GM23338 (cell line): ENCODE data around the gene PCSK6. TPM values are rescaled to one million over a fixed set of nuclear protein-coding genes. Genes with fewer than 3 reads are reported as not detected.

Source experiments
- ATAC-seq: fragments of 200-7000 bp; cut with Tn5 transposase; 3 replicates; pipeline ENCODE4 v1.9.1; 2020
- DNase-seq: peaks from one replicate; pipeline ENCODE4 v3.0.0-alpha.2; 2015; ENCODE audit warnings: low spot score
- H2AFZ ChIP-seq: fragments of 200-600 bp; sonication (generic); 2 replicates; pipeline ENCODE4 v1.8.0; 2016; ENCODE audit warnings: antibody characterized with exemption, mild to moderate bottlenecking, moderate library complexity
- H3F3A ChIP-seq: fragments of 200-600 bp; sonication (generic); replicated peaks from 2 replicates; pipeline ENCODE4 v1.8.0; 2017; ENCODE audit warnings: antibody characterized with exemption, mixed run types, low read depth
- H3K27ac ChIP-seq: fragments of 200-600 bp; sonication (generic); 2 replicates; pipeline ENCODE4 v1.6.1; 2016; ENCODE audit warnings: low read depth
- H3K27me3 ChIP-seq: fragments of 200-600 bp; sonication (generic); 2 replicates; pipeline ENCODE4 v1.8.0; 2016; ENCODE audit warnings: mild to moderate bottlenecking, mixed run types, moderate library complexity; ENCODE audit not compliant: insufficient read depth
- H3K36me3 ChIP-seq: fragments of 200-600 bp; sonication (generic); 2 replicates; pipeline ENCODE4 v1.8.0; 2016; ENCODE audit warnings: mild to moderate bottlenecking; ENCODE audit not compliant: insufficient read depth
- H3K4me1 ChIP-seq: fragments of 200-600 bp; sonication (generic); 2 replicates; pipeline ENCODE4 v1.8.0; 2016; ENCODE audit warnings: mild to moderate bottlenecking, moderate library complexity; ENCODE audit not compliant: insufficient read depth
- H3K4me2 ChIP-seq: fragments of 200-600 bp; sonication (generic); 2 replicates; pipeline ENCODE4 v1.7.1; 2017; ENCODE audit warnings: mixed run types
- H3K4me3 ChIP-seq: fragments of 200-600 bp; sonication (generic); 2 replicates; pipeline ENCODE4 v1.6.1; 2016; ENCODE audit warnings: mixed run types
- H3K79me2 ChIP-seq: fragments of 200-600 bp; sonication (generic); replicated peaks from 2 replicates; pipeline ENCODE4 v1.8.0; 2017; ENCODE audit warnings: mild to moderate bottlenecking; ENCODE audit not compliant: insufficient read depth
- H3K9me2 ChIP-seq: fragments of 200-600 bp; sonication (generic); 2 replicates; pipeline ENCODE4 v1.8.0; 2017; ENCODE audit not compliant: insufficient read depth
- H4K20me1 ChIP-seq: fragments of 200-600 bp; sonication (generic); replicated peaks from 2 replicates; pipeline ENCODE4 v1.8.0; 2017; ENCODE audit warnings: mild to moderate bottlenecking; ENCODE audit not compliant: insufficient read depth
- H3K27ac Mint-ChIP-seq: 2 replicates; pipeline ENCODE4 v1.8.0; 2020; ENCODE audit warnings: inconsistent platforms, mild to moderate bottlenecking, moderate library complexity, mixed read lengths
- H3K27me3 Mint-ChIP-seq: 3 replicates; pipeline ENCODE4 v1.8.0; 2022; ENCODE audit warnings: low read depth, mild to moderate bottlenecking, moderate library complexity, mixed read lengths, inconsistent platforms; ENCODE audit not compliant: insufficient read depth, poor library complexity
- H3K36me3 Mint-ChIP-seq: 3 replicates; pipeline ENCODE4 v1.8.0; 2021; ENCODE audit warnings: low read depth, mild to moderate bottlenecking, inconsistent platforms, moderate library complexity, mixed read lengths
- H3K4me1 Mint-ChIP-seq: 3 replicates; pipeline ENCODE4 v1.8.0; 2020; ENCODE audit warnings: mild to moderate bottlenecking, inconsistent platforms, mixed read lengths
- H3K4me3 Mint-ChIP-seq: 3 replicates; pipeline ENCODE4 v1.8.0; 2021; ENCODE audit warnings: moderate library complexity, mild to moderate bottlenecking, inconsistent platforms, mixed read lengths
- H3K9me3 Mint-ChIP-seq: 3 replicates; pipeline ENCODE4 v1.8.0; 2020; ENCODE audit warnings: moderate library complexity, mild to moderate bottlenecking, inconsistent platforms, mixed read lengths
- CREB1 ChIP-seq: fragments of 250-450 bp; sonication (Bioruptor Pico); IDR thresholded peaks from 2 replicates; pipeline ENCODE4 v1.5.0; 2020; ENCODE audit warnings: low read depth, mild to moderate bottlenecking, moderate library complexity
- CTCF ChIP-seq, 2 experiments: fragments of 200-600 bp in 1 of 2; sonication (generic) in 1 of 2; conservative IDR thresholded peaks; 2 replicates each; pipeline versions ENCODE4 v1.5.1 to v1.6.1; 2016 to 2017; ENCODE audit warnings: antibody characterized with exemption in 2 of 2, low read depth in 2 of 2, mild to moderate bottlenecking in 2 of 2, moderate library complexity in 1 of 2
- ETS1 ChIP-seq: IDR thresholded peaks from 2 replicates; pipeline ENCODE4 v1.6.1; 2016; ENCODE audit warnings: antibody characterized with exemption
- EZH2 ChIP-seq: fragments of 200-600 bp; sonication (generic); IDR thresholded peaks from one replicate; pipeline ENCODE4 v1.8.0; 2017; ENCODE audit warnings: antibody characterized with exemption, mild to moderate bottlenecking, low read depth; ENCODE audit not compliant: unreplicated experiment
- EZH2phosphoT487 ChIP-seq: fragments of 200-600 bp; sonication (generic); IDR thresholded peaks from one replicate; pipeline ENCODE4 v1.8.1; 2018; ENCODE audit warnings: antibody characterized with exemption; ENCODE audit not compliant: unreplicated experiment
- JUNB ChIP-seq: IDR thresholded peaks from one replicate; pipeline ENCODE4 v1.6.1; 2016; ENCODE audit warnings: antibody characterized with exemption; ENCODE audit not compliant: unreplicated experiment
- NANOG ChIP-seq: IDR thresholded peaks from 2 replicates; pipeline ENCODE4 v1.6.1; 2016; ENCODE audit warnings: antibody characterized with exemption, borderline replicate concordance
- POLR2AphosphoS5 ChIP-seq: IDR thresholded peaks from 2 replicates; pipeline ENCODE4 v1.6.1; 2016; ENCODE audit warnings: antibody characterized with exemption, low read depth
- STAT1 ChIP-seq: IDR thresholded peaks from one replicate; pipeline ENCODE4 v1.6.1; 2016; ENCODE audit warnings: antibody characterized with exemption; ENCODE audit not compliant: unreplicated experiment
- ZNF114 ChIP-seq: fragments of 250-450 bp; sonication (Bioruptor Pico); IDR thresholded peaks from 2 replicates; pipeline ENCODE4 v1.5.0; 2020; ENCODE audit warnings: mild to moderate bottlenecking, moderate library complexity
- ZNF331 ChIP-seq: fragments of 250-450 bp; sonication (Bioruptor Pico); IDR thresholded peaks from 2 replicates; pipeline ENCODE4 v1.5.0; 2020; ENCODE audit warnings: low read depth, mild to moderate bottlenecking, moderate library complexity
- polyA plus RNA-seq: library from polyadenylated mRNA; unstranded; fragments of >200 nt; fragmentation: Nextera tagmentation; extraction: Ambion mirVana; gene quantifications from 2 replicates; pipeline ENCODE4 v1.2.1, GENCODE V29; 2016
- total RNA-seq: library from RNA; depleted of rRNA; stranded (reverse); fragments of >200 nt; shearing (Covaris generic); gene quantifications from 2 replicates; pipeline ENCODE4 v1.2.3, GENCODE V29; 2014
- TF ChIP-seq, protein P1 (sequence below): fragments of 250-450 bp; sonication (Bioruptor Pico); IDR thresholded peaks from 2 replicates; pipeline ENCODE4 v1.5.0; 2020; ENCODE audit warnings: mild to moderate bottlenecking, moderate library complexity
- TF ChIP-seq, protein P2 (sequence below): IDR thresholded peaks from one replicate; pipeline ENCODE4 v1.6.1; 2018; ENCODE audit warnings: antibody characterized with exemption; ENCODE audit not compliant: unreplicated experiment

The PCSK6 gene
- total and polyA plus RNA-seq, 2 experiments from 2014 or later, result 1.7 to 6.7 TPM

GRCh38 chr15:101371081-101371480 is 118.4 kb downstream of the PCSK6 start:
- H3K4me2 ChIP-seq, result no peak overlapping the region
- Mint-ChIP-seq H3K9me3 (no peaks in the 10 kb centered on the region), H3K27me3 (peaks cover under 1% of the 10 kb centered on the region), H3K4me1 (peaks cover 20% of the 10 kb centered on the region), H3K36me3 (no peaks in the 10 kb centered on the region), H3K4me3 (no peak overlapping the region), H3K27ac (no peak overlapping the region)
- H3F3A ChIP-seq, result no peaks in the 10 kb centered on the region
- H3K36me3 ChIP-seq, result no peaks in the 10 kb centered on the region
- no peak overlapping the region for H2AFZ ChIP-seq
- no peak overlapping the region for H3K4me3 ChIP-seq
- no peak overlapping the region for H3K27ac ChIP-seq
- no peaks in the 10 kb centered on the region for H3K9me2 ChIP-seq
- DNase-seq (no peak), ATAC-seq (no peak)
- TF ChIP-seq ZNF114 (CRISPR knock-in tag), result no peak
- TF ChIP-seq, protein P1, sequence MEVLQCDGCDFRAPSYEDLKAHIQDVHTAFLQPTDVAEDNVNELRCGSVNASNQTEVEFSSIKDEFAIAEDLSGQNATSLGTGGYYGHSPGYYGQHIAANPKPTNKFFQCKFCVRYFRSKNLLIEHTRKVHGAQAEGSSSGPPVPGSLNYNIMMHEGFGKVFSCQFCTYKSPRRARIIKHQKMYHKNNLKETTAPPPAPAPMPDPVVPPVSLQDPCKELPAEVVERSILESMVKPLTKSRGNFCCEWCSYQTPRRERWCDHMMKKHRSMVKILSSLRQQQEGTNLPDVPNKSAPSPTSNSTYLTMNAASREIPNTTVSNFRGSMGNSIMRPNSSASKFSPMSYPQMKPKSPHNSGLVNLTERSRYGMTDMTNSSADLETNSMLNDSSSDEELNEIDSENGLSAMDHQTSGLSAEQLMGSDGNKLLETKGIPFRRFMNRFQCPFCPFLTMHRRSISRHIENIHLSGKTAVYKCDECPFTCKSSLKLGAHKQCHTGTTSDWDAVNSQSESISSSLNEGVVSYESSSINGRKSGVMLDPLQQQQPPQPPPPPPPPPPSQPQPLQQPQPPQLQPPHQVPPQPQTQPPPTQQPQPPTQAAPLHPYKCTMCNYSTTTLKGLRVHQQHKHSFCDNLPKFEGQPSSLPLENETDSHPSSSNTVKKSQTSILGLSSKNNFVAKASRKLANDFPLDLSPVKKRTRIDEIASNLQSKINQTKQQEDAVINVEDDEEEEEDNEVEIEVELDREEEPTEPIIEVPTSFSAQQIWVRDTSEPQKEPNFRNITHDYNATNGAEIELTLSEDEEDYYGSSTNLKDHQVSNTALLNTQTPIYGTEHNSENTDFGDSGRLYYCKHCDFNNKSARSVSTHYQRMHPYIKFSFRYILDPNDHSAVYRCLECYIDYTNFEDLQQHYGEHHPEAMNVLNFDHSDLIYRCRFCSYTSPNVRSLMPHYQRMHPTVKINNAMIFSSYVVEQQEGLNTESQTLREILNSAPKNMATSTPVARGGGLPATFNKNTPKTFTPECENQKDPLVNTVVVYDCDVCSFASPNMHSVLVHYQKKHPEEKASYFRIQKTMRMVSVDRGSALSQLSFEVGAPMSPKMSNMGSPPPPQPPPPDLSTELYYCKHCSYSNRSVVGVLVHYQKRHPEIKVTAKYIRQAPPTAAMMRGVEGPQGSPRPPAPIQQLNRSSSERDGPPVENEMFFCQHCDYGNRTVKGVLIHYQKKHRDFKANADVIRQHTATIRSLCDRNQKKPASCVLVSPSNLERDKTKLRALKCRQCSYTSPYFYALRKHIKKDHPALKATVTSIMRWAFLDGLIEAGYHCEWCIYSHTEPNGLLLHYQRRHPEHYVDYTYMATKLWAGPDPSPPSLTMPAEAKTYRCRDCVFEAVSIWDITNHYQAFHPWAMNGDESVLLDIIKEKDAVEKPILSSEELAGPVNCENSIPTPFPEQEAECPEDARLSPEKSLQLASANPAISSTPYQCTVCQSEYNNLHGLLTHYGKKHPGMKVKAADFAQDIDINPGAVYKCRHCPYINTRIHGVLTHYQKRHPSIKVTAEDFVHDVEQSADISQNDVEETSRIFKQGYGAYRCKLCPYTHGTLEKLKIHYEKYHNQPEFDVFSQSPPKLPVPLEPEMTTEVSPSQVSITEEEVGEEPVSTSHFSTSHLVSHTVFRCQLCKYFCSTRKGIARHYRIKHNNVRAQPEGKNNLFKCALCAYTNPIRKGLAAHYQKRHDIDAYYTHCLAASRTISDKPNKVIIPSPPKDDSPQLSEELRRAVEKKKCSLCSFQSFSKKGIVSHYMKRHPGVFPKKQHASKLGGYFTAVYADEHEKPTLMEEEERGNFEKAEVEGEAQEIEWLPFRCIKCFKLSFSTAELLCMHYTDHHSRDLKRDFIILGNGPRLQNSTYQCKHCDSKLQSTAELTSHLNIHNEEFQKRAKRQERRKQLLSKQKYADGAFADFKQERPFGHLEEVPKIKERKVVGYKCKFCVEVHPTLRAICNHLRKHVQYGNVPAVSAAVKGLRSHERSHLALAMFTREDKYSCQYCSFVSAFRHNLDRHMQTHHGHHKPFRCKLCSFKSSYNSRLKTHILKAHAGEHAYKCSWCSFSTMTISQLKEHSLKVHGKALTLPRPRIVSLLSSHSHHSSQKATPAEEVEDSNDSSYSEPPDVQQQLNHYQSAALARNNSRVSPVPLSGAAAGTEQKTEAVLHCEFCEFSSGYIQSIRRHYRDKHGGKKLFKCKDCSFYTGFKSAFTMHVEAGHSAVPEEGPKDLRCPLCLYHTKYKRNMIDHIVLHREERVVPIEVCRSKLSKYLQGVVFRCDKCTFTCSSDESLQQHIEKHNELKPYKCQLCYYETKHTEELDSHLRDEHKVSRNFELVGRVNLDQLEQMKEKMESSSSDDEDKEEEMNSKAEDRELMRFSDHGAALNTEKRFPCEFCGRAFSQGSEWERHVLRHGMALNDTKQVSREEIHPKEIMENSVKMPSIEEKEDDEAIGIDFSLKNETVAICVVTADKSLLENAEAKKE, result no peak
- TF ChIP-seq, protein P2, sequence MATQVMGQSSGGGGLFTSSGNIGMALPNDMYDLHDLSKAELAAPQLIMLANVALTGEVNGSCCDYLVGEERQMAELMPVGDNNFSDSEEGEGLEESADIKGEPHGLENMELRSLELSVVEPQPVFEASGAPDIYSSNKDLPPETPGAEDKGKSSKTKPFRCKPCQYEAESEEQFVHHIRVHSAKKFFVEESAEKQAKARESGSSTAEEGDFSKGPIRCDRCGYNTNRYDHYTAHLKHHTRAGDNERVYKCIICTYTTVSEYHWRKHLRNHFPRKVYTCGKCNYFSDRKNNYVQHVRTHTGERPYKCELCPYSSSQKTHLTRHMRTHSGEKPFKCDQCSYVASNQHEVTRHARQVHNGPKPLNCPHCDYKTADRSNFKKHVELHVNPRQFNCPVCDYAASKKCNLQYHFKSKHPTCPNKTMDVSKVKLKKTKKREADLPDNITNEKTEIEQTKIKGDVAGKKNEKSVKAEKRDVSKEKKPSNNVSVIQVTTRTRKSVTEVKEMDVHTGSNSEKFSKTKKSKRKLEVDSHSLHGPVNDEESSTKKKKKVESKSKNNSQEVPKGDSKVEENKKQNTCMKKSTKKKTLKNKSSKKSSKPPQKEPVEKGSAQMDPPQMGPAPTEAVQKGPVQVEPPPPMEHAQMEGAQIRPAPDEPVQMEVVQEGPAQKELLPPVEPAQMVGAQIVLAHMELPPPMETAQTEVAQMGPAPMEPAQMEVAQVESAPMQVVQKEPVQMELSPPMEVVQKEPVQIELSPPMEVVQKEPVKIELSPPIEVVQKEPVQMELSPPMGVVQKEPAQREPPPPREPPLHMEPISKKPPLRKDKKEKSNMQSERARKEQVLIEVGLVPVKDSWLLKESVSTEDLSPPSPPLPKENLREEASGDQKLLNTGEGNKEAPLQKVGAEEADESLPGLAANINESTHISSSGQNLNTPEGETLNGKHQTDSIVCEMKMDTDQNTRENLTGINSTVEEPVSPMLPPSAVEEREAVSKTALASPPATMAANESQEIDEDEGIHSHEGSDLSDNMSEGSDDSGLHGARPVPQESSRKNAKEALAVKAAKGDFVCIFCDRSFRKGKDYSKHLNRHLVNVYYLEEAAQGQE, result no peak
- no peak for TF ChIP-seq ETS1
- no peak for TF ChIP-seq EZH2phosphoT487
- TF ChIP-seq ZNF331 (CRISPR knock-in tag), result no peak
- TF ChIP-seq EZH2, result no peak
- no peak for TF ChIP-seq CTCF (conservative IDR thresholded peaks at IDR 0.05; ENCODE audit: low read depth in 2 of 2)
- no peak for TF ChIP-seq NANOG
- TF ChIP-seq STAT1, result no peak
- no peak for TF ChIP-seq POLR2AphosphoS5
- TF ChIP-seq CREB1 (CRISPR knock-in tag), result no peak
- no peak for TF ChIP-seq JUNB
- no peaks in the 10 kb centered on the region for H3K27me3 ChIP-seq
- H4K20me1 ChIP-seq, result no peaks in the 10 kb centered on the region
- peaks cover 13% of the 10 kb centered on the region for H3K4me1 ChIP-seq
- H3K79me2 ChIP-seq, result no peaks in the 10 kb centered on the region
